K562 (cell line): Measurements from ENCODE around the gene TBC1D2B. TPM values are rescaled to one million over a fixed set of nuclear protein-coding genes. Genes with fewer than 3 reads are reported as not detected.

ENCODE experiments used
- ATAC-seq: fragments of 200-7000 bp; cut with Tn5 transposase; 3 replicates; pipeline ENCODE4 v1.9.1; 2020; ENCODE audit warnings: moderate library complexity
- BruUV-seq: library from RNA; stranded (reverse); fragments of 400-500 nt; replicated peaks from 2 replicates; lab custom pipeline; 2021; lab: Mats Ljungman, UMichigan
- CTCF ChIA-PET: fragments of 300-600 bp; formaldehyde crosslinking; extraction: SDS; loops from one replicate; lab custom pipeline; 2021; ENCODE audit warnings: low intra/inter-chr PET ratio; lab: Yijun Ruan, JAX
- POLR2A ChIA-PET: fragments of 300-600, 350-650 bp; sonication (Branson Sonifier 250); formaldehyde crosslinking; extraction: SDS; loops from one replicate; lab custom pipeline; 2021; ENCODE audit warnings: antibody characterized with exemption, inconsistent platforms; lab: Yijun Ruan, JAX
- DNase-seq, 4 experiments: peaks; one replicate each; pipeline versions ENCODE4 v3.0.0 to v3.0.0-alpha.2; 2011 to 2018; ENCODE audit warnings: low spot score in 3 of 4, mixed read lengths in 3 of 4; ENCODE audit errors: extremely low read depth in 1 of 4
- FAIRE-seq: peaks from 2 replicates; lab custom pipeline; 2011; peaks lifted over from hg19 to GRCh38; lab: Jason Lieb, UNC
- H2AFZ ChIP-seq: 2 replicates; pipeline ENCODE4 v1.6.0; 2011; ENCODE audit warnings: low read depth, low read length, control low read depth, inconsistent platforms
- H3K27ac ChIP-seq: fragments of 200-600 bp; 3 replicates; pipeline ENCODE4 v1.8.0; 2011; ENCODE audit warnings: low read depth, mild to moderate bottlenecking, control low read depth, inconsistent platforms, low read length, moderate library complexity, mixed read lengths; ENCODE audit errors: extremely low read depth
- H3K27me3 ChIP-seq, 2 experiments: fragments of 300-600 bp in 1 of 2; 2 replicates in 1 of 2; 3 replicates in 1 of 2; pipeline versions ENCODE4 v1.6.0 to v1.8.0; 2011; ENCODE audit warnings: inconsistent platforms in 2 of 2, low read length in 2 of 2, mild to moderate bottlenecking in 1 of 2, mixed read lengths in 1 of 2, moderate library complexity in 1 of 2; ENCODE audit not compliant: control insufficient read depth in 2 of 2, insufficient read depth in 2 of 2
- H3K36me3 ChIP-seq: fragments of 300-600 bp; 3 replicates; pipeline ENCODE4 v1.8.0; 2011; ENCODE audit warnings: mild to moderate bottlenecking, low read length, inconsistent platforms; ENCODE audit not compliant: control insufficient read depth, insufficient read depth
- H3K4me1 ChIP-seq, 2 experiments: fragments of 200-600 bp in 1 of 2; replicated peaks in 1 of 2; 2 replicates in 1 of 2; 3 replicates in 1 of 2; pipeline versions ENCODE4 v1.5.1 to v1.8.0; 2011; ENCODE audit warnings: inconsistent platforms in 2 of 2, low read length in 2 of 2, mild to moderate bottlenecking in 1 of 2, mixed read lengths in 1 of 2, moderate library complexity in 1 of 2; ENCODE audit not compliant: control insufficient read depth in 2 of 2, insufficient read depth in 2 of 2
- H3K4me2 ChIP-seq: 2 replicates; pipeline ENCODE4 v1.6.1; 2011; ENCODE audit warnings: low read length, control low read depth, inconsistent platforms, mixed read lengths; ENCODE audit not compliant: insufficient read depth
- H3K4me3 ChIP-seq: fragments of 200-600 bp; sonication (generic), shearing (Covaris generic); 2 replicates; pipeline ENCODE4 v1.5.1; 2016; ENCODE audit warnings: control low read depth, inconsistent platforms
- H3K79me2 ChIP-seq: fragments of 200-600 bp; 3 replicates; pipeline ENCODE4 v1.8.0; 2011; ENCODE audit warnings: low read length, inconsistent platforms; ENCODE audit not compliant: control insufficient read depth, insufficient read depth
- H3K9ac ChIP-seq, 2 experiments: 2 replicates each; pipeline versions ENCODE4 v1.6.0 to v1.6.1; 2011; ENCODE audit warnings: low read depth in 2 of 2, low read length in 2 of 2, control low read depth in 1 of 2, inconsistent platforms in 1 of 2, mild to moderate bottlenecking in 1 of 2, mixed read lengths in 1 of 2; ENCODE audit not compliant: insufficient read depth in 1 of 2
- H3K9me1 ChIP-seq: one replicate; pipeline ENCODE4 v1.6.0; 2011; ENCODE audit warnings: inconsistent platforms, mild to moderate bottlenecking, low read length, moderate library complexity; ENCODE audit not compliant: control insufficient read depth, insufficient read depth
- H3K9me3 ChIP-seq: replicated peaks from 2 replicates; pipeline ENCODE4 v1.5.1; 2011; ENCODE audit warnings: low read depth, low read length, inconsistent platforms; ENCODE audit not compliant: control insufficient read depth, insufficient read depth
- H4K20me1 ChIP-seq: replicated peaks from 2 replicates; pipeline ENCODE4 v1.6.1; 2011; ENCODE audit warnings: low read length, inconsistent platforms, mixed read lengths; ENCODE audit not compliant: control insufficient read depth, insufficient read depth
- NR0B1 ChIP-seq: fragments of 450-650 bp; IDR thresholded peaks from one replicate; pipeline ENCODE4 v1.6.1; 2018; ENCODE audit warnings: mild to moderate bottlenecking, moderate library complexity; ENCODE audit not compliant: partially characterized antibody
- PHF20 ChIP-seq: fragments of 450-650 bp; IDR thresholded peaks from 2 replicates; pipeline ENCODE4 v1.6.1; 2018; ENCODE audit not compliant: partially characterized antibody
- REST ChIP-seq, 2 experiments: fragments of 450-650 bp; formaldehyde crosslinking in 1 of 2; IDR thresholded peaks; 2 replicates each; pipeline versions ENCODE4 v1.4.0 to v1.6.1; 2014 to 2020; ENCODE audit warnings: mild to moderate bottlenecking in 2 of 2, borderline replicate concordance in 1 of 2, low read depth in 1 of 2
- SMARCC2 ChIP-seq: fragments of 450-650 bp; IDR thresholded peaks from 2 replicates; pipeline ENCODE4 v1.6.1; 2017; ENCODE audit warnings: antibody characterized with exemption, moderate library complexity, mild to moderate bottlenecking, low read depth
- WGBS: fragments of 100-300 bp; shearing (Covaris generic); methylation state at CpG from one replicate; pipeline ENCODE4 v1.1.6; 2016; ENCODE audit warnings: low coverage, mixed read lengths; ENCODE audit not compliant: insufficient coverage; ENCODE audit errors: missing lambda C conversion rate; 5-methylcytosine and 5-hydroxymethylcytosine counted together
- in situ Hi-C: fragments of 300-500 bp; cut with MboI; formaldehyde crosslinking; loops from 4 replicates; pipeline ENCODE4 v1.15.0; 2018; ENCODE audit warnings: inconsistent platforms, mixed read lengths
- intact Hi-C: fragments of 100-400 bp; cut with micrococcal nuclease; formaldehyde crosslinking; loops from 2 replicates; pipeline ENCODE4 v1.14.2; 2022
- polyA plus RNA-seq, 8 experiments: library from polyadenylated mRNA; depleted of rRNA in 4 of 8; stranded (reverse) in 5 of 8; unstranded in 3 of 8; fragments of >200 nt; fragmentation: Nextera tagmentation in 2 of 8; fragmentation: Illumina TruSeq in 1 of 8; extraction: Ambion mirVana in 2 of 8; extraction: Trizol in 1 of 8; gene quantifications; 2 replicates each; pipeline versions ENCODE4 v1.2.1 to v1.2.3, GENCODE V29; 2011 to 2014; ENCODE audit warnings: inconsistent platforms in 1 of 8, missing spikeins in 1 of 8
- total RNA-seq, 7 experiments: library from RNA; depleted of rRNA in 6 of 7; stranded (reverse); fragments of >200 nt in 6 of 7; fragmentation: Illumina TruSeq in 2 of 7; extraction: Trizol in 2 of 7; gene quantifications; 2 replicates each; pipeline versions ENCODE4 v1.2.1 to v1.2.3, GENCODE V29; 2011 to 2021; ENCODE audit warnings: low replicate concordance in 1 of 7

The TBC1D2B gene
- total and polyA plus RNA-seq, 9 of the 15 experiments (the other 6 are each of a cell fraction or from before 2014, with no cell fraction given) = 0.15 to 16.3 (median 8.9) TPM

GRCh38 chr15:77983091-77983707 lies 94.3 kb downstream of the TBC1D2B start:
- ATAC-seq (no peak), FAIRE-seq (no peak), DNase-seq (no peak)
- in situ Hi-C loops (no loop called here), intact Hi-C loops (no loop called here)
- WGBS = 2% methylated on average over 8 of the region's 10 CpGs
- H3K79me2 ChIP-seq = no peaks in the 10 kb centered on the region
- no peak for TF ChIP-seq PHF20
- H3K36me3 ChIP-seq = no peaks in the 10 kb centered on the region
- ChIA-PET CTCF (no interaction called here), POLR2A (interaction anchor here (0.6 kb wide), 1 partner anchor 23 kb away, joined by 3 read pairs; no protein-coding TSS in a partner anchor)
- H3K9ac ChIP-seq = no peak overlapping the region; a peak in 1 of 4 replicates
- no peak overlapping the region for H3K27ac ChIP-seq
- no TSS peak for BruUV-seq
- no peaks in the 10 kb centered on the region for H3K9me1 ChIP-seq
- H3K27me3 ChIP-seq = peaks cover 0 to 39% of the 10 kb centered on the region in 2 experiments; a peak in 3 of 5 replicates
- H2AFZ ChIP-seq = no peak overlapping the region
- H3K4me3 ChIP-seq = no peak overlapping the region
- peaks cover 7% of the 10 kb centered on the region; the same call in 1 of the 2 replicates for H4K20me1 ChIP-seq
- peaks cover 0 to 12% of the 10 kb centered on the region in 2 experiments; a peak in 2 of 5 replicates for H3K4me1 ChIP-seq
- no peak overlapping the region for H3K4me2 ChIP-seq
- no peaks in the 10 kb centered on the region for H3K9me3 ChIP-seq

- H3K9me3 ChIP-seq = no peaks in the 10 kb centered on the region
- H3K27me3 ChIP-seq = peaks cover 0 to 32% of the 10 kb centered on the region in 2 experiments; a peak in 3 of 5 replicates
- no peaks in the 10 kb centered on the region for H3K36me3 ChIP-seq
- H3K9me1 ChIP-seq = no peaks in the 10 kb centered on the region
- no peak overlapping the region for H3K27ac ChIP-seq
- peaks cover 7% of the 10 kb centered on the region; the same call in 1 of the 2 replicates for H4K20me1 ChIP-seq
- no peak overlapping the region for H2AFZ ChIP-seq
- H3K4me1 ChIP-seq = peaks cover 0 to 12% of the 10 kb centered on the region in 2 experiments; a peak in 2 of 5 replicates
- intact Hi-C loops (no loop called here), in situ Hi-C loops (no loop called here)
- BruUV-seq = no TSS peak
- FAIRE-seq = no peak
- DNase-seq = no peak
- no peak for ATAC-seq
- CTCF ChIA-PET = no interaction called here
- no peaks in the 10 kb centered on the region for H3K79me2 ChIP-seq
- no peak overlapping the region for H3K4me2 ChIP-seq
- no peak overlapping the region for H3K4me3 ChIP-seq
- H3K9ac ChIP-seq = no peak overlapping the region
- POLR2A ChIA-PET = no interaction called here
- WGBS = 7% methylated on average over 9 of the region's 10 CpGs
- no peak for TF ChIP-seq NR0B1
- TF ChIP-seq SMARCC2 = no peak
- no peak for TF ChIP-seq REST (IDR thresholded peaks at IDR 0.05; ENCODE audit: borderline replicate concordance)
- no peak for TF ChIP-seq REST (CRISPR knock-in tag; IDR thresholded peaks at IDR 0.05; ENCODE audit: low read depth)
Measured at GRCh38 chr15:77982127-77982490, 95.4 kb downstream of the TBC1D2B start.
